22Rv1 (cell line): ENCODE measurements around the gene HNF1B.

Experiments
- ZFX ChIP-seq: fragments of 450-650 bp; IDR thresholded peaks from 2 replicates; pipeline ENCODE4 v1.6.1; 2017; ENCODE audit warnings: antibody characterized with exemption, borderline replicate concordance
- TF ChIP-seq, protein P1 (sequence below): fragments of 450-650 bp; IDR thresholded peaks from 2 replicates; pipeline ENCODE4 v1.5.1; 2017; ENCODE audit warnings: mild to moderate bottlenecking

DNA sequence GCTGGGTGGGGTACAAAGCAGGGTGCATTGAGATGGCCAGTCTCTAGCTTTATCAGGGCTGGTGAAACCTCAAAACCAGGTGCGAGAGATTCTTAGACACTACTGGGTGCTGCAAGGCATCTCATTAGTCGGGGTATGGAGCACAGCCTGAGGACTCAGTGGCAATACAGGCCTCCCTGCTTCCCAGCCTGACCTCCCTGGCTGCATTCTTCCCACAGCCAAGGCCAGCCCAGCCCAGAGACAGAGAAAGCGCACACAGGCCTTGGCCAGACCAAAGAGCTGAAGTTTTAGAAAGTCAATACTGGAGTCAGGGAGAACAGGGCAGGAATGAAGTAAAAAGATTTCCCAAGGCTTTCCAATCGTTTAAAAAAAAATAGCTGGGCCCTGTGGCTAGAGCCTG is 12.5 kb downstream of the HNF1B start:
- TF ChIP-seq, protein P1, sequence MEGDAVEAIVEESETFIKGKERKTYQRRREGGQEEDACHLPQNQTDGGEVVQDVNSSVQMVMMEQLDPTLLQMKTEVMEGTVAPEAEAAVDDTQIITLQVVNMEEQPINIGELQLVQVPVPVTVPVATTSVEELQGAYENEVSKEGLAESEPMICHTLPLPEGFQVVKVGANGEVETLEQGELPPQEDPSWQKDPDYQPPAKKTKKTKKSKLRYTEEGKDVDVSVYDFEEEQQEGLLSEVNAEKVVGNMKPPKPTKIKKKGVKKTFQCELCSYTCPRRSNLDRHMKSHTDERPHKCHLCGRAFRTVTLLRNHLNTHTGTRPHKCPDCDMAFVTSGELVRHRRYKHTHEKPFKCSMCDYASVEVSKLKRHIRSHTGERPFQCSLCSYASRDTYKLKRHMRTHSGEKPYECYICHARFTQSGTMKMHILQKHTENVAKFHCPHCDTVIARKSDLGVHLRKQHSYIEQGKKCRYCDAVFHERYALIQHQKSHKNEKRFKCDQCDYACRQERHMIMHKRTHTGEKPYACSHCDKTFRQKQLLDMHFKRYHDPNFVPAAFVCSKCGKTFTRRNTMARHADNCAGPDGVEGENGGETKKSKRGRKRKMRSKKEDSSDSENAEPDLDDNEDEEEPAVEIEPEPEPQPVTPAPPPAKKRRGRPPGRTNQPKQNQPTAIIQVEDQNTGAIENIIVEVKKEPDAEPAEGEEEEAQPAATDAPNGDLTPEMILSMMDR, result no peak
- no peak for TF ChIP-seq ZFX
